ENCODE results near the gene RPS21. TPM values are rescaled to one million over a fixed set of nuclear protein-coding genes. Genes with fewer than 3 reads are reported as not detected.
A peak's percentile ranks its signal among the peaks of the same experiment; 100 is the strongest.

RPS21 gene
- total RNA-seq, 1 donor from 2014 or later: 611 TPM

- no peak for DNase-seq
Observed at GRCh38 chr20:62426699-62427131, 39.8 kb downstream of the RPS21 start.

DNA sequence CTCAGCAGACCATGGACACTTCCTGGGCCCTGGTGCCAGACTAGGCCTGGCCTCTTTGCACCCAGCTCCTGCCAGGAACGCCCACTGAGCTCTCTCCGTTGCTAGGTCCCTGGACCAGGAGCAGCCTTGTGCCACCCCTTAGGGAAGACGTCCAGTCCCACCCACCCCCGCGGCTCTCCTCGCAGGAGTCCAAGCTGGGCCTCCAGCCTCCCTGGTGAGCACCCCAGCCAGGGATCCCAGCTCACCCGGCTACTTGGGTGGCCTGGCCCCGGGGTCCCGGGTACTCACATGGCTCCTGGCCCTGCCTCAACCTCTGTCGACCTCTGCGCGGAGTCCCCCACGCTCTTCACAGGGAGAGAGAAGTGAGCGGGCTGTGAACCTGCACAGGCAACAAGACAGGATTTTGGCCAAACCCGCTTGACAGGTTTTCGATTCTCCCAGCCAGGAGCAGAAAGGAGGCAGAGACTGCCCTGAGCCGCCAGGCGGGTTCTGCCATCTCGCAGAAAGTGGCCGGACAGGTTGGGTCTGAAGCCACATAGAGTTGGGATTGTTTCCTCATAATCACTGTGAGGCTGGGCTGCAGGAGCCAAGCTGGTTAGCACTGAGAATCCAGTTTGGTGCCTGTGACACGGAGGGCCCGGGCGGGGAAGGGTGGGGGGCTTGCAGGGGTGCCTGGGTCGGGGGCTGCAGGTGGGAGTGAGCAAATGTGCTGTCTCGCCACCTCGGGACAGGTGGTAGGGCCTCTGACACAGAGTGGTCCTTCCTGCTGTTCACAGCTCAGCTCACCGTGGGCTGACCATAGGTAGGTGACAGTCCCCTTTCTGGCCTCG, 40.5 kb downstream of the RPS21 start, which contains the start of gene RBBP8NL:
TSS of gene RBBP8NL (minus strand) at position 368 of the 830 bp plus-strand sequence. CDS start 7,892 bp downstream, outside the sequence.
- DNase-seq: peak; percentile 80

DNA sequence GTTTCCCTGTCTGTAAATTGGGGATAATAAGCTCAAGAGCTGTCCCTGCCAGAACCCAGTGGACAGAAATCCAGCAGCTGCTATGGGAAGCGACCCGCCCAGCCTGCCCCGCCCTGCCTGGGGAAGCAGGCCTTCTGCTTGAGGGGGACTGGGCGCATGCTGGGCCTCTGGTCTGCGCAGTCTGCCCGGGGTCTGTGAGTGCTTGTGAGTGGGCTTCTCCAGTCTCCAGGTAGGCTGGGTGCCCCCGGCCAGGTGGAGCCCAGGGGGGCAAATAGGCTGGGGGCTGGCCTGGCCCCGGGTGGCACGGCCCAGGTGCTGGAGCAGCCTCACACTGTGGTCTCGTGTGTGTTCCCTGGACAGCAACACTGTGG, 41.1 kb downstream of the RPS21 start:
- DNase-seq: no peak

DNA sequence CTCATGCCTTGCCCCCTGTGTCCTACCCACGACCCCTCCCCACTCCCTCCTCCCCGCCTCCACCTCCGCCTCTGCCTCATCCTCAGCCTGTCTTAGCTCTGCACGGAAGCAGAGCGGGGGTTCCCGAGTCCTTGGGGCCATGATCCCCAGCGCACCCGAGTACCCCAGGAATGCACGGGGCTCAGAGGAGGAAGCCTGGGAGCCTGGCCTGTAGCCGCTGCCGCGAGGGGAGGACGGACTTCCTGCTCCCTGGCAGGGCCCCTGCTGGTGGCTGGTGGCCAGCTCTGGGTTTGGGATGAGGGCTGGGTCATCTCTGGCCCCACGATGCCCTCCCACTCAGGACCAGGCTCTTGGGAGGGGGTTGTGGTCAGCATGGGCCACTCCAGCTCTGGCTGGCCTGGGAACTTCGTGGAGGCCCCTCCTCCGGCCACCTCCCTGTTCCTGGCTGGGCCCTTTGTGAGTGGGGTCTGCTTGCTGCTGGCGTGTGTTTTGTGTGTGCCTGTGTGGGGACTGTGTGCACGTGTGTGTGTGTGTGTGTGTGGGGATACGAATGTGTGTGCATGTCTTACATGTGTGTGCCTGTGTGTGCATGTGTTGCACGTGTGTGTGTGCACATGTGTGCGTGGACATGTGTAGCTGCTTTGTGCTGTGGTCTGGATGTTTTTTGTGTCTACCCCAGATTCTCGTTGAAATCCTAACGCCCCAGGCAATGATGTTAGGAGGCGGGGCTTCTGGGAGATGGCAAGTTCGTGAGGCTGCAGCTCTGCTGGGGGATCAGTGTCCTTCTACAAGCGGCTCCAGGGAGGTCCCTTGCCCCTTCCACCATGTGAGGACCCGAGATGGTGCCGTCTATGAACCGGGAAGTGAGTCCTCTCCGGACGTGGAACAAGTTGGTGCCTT, 41.7 kb downstream of the RPS21 start:
- no peak for DNase-seq

- DNase-seq: no peak
Observed at GRCh38 chr20:62429455-62430310, 42.8 kb downstream of the RPS21 start.

DNA sequence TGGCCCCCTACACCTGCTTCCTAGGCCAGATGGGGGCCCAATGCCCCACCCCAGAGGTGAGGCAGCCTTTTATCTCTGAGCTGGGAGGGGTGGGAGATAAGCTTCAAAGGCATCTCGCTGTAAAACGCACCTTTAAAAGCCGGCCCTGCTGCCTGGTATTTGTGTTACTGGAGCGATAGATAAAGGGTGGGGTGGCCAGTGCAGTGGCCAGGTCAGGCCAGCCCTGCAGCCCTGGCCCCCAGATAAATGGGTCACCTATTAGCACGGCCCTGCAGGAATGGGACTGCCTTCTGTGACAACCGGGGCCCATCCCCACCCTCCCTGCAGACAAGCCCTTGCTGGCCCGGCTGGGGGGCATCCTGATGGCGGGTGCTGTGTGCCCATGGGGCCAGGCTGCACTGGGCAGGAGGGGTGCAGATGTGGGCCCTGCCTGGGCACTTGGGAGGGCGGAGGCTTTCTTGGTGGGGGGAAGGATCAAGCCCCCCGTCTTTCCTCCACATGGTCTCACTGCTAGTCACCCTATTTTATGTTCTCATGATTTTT, 43.5 kb downstream of the RPS21 start:
- no peak for DNase-seq

DNA sequence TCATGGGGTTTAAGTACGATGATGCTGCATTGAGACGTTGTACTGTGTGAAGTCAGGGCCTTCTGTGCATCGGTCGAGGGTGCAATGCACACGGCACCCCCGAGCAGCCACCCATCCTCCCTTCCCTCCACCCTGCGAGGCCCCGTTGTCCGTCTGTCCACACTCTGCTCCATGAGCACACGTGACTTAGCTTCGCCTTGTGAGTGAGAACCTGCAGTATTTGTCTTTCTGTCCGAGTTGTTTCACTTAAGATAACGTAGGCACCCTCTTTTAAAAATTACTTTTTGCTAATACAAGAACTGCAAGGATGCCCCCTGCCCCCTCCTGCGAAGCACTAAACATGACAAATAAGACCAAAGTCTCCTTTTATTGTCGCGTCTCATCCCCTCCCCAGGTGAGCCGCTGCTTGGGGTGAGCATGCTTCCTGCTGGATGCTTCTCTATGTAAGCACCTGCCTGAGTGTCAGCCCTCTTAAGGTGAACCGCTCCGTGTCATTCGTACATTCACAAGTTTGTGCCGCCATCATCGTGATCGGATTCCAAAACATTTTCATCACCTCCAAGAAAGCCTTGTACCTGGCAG, 44.1 kb downstream of the RPS21 start:
- no peak for DNase-seq

DNA sequence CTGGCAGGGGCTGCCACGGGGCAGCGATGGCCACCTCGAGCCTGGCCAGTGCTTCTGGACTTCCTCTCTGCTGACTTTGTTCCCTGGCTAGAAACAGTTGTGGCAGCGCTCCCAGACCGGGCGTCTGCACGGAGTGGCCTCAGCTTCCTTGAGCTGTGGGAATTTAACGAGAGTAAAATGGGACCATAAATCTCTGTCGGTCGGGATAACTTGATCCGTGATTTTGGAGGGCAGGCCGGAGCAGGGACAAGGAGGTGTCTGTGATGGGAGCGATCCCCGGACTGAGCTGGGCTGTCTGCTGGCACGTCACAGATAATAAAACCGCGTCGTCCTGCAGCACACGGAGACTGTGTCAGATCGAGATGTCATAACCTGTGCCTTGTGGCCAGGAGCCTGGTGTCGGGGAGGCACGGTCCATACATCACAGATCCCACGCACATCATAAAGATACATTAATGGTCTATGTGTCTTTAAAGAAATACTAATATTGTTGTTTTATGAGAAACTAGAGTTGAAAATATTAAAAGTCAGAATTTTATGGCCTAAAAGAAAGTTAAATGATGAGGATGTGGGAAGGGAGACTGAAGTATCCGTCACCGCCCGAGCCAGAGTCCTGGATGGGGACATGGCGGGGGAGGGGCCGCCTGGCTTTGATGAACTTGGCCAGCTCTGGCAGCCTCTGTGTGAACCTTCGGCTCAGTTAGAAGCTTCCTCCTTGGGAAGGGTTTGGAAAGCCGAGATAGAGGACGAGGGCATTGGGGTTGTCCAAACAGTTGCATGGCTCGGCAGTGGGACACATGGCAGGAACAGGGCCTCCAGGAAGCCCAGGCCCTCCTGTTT, 47.0 kb downstream of the RPS21 start:
- DNase-seq: no peak

- DNase-seq: no peak
Observed at GRCh38 chr20:62436692-62437091, 49.8 kb downstream of the RPS21 start.

DNA sequence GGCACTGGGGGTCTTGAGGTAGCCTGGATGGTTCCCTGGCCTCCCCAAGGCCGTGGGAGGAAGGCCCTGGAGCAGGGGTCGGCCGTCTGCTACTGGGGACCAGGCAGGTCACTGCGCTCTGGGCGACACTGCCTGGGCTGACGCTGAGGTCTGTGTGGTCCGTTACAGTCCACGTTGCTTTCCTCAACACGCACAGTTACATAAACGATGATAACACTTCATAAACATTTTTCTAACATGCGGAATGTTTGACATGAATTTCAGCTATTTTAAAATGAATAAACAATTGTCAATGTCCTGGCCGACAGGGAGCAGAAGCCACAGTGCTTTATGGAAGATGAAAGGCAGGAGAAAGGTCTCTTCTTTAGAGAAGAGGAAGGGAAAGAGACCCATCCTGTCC, 50.6 kb downstream of the RPS21 start:
- DNase-seq: no peak

DNA sequence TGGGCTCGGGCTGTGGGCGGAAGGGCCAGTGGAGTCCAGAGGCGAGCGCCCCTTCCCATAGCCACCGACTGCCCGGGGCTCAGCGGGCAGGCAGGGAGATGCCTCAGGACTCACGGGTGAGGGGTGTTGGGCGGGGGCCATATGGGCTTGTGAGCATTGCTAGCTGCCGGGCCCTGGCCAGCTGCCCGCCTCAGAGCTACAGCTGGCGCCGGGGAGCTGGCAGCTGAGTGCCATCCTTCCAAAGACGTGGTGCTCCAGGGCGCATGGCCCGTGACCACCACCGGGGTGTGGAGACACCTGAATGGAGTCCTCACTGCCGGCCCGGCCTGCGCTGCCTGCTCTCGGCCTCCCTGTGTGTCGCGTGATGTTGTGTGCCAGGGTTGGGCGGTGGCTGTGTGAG, 51.0 kb downstream of the RPS21 start:
- peak; percentile 84 for DNase-seq

Other genes starting within 250 kb of the RPS21 start
- gene PSMA7, start 243.7 kb upstream of the RPS21 start, total RNA-seq: 248 TPM
- gene SS18L1, start 243.3 kb upstream of the RPS21 start, total RNA-seq: 18.9 TPM
- gene MTG2, start 204.1 kb upstream of the RPS21 start, total RNA-seq: 24.2 TPM
- 0.62 TPM for gene HRH3, start 166.8 kb upstream of the RPS21 start, total RNA-seq
- gene OSBPL2, start 148.6 kb upstream of the RPS21 start, total RNA-seq: 45.0 TPM
- gene ADRM1, start 84.1 kb upstream of the RPS21 start, total RNA-seq: 57.2 TPM
- 96.6 TPM for gene LAMA5, start 19.8 kb upstream of the RPS21 start, total RNA-seq
- gene CABLES2, start 20.2 kb downstream of the RPS21 start, total RNA-seq: 2.1 TPM
- gene RBBP8NL, start 40.4 kb downstream of the RPS21 start, total RNA-seq: 1.0 TPM
- gene GATA5, start 88.9 kb downstream of the RPS21 start, total RNA-seq: not detected